KOPT-K1 (cell line): ENCODE data around the gene NDUFA7.
"Not testable (repeated sequence)": the region's sequence is repeated elsewhere in the genome, so short reads cannot be mapped to it uniquely, and the experiment has no call there.

Experiments
- H3K27ac ChIP-seq: fragments of 200-600 bp; sonication (generic); 2 replicates; pipeline ENCODE4 v1.5.1; 2016; ENCODE audit warnings: antibody characterized with exemption, mild to moderate bottlenecking, low read depth, low read length; ENCODE audit not compliant: poor library complexity, severe bottlenecking
- H3K36me3 ChIP-seq: fragments of 200-600 bp; sonication (generic); 2 replicates; pipeline ENCODE4 v1.5.1; 2017; ENCODE audit warnings: antibody characterized with exemption, mild to moderate bottlenecking, low read length, moderate library complexity; ENCODE audit not compliant: insufficient read depth
- H3K9me3 ChIP-seq: fragments of 200-600 bp; sonication (generic); 2 replicates; pipeline ENCODE4 v1.5.1; 2017; ENCODE audit warnings: antibody characterized with exemption, low read length, mild to moderate bottlenecking; ENCODE audit not compliant: insufficient read depth, poor library complexity, severe bottlenecking

Gene NDUFA7

GRCh38 chr19:8352134-8352827 lies 31.1 kb upstream of the NDUFA7 start:
- Histone ChIP-seq H3K36me3 (no peaks in the 10 kb centered on the region), H3K9me3 (no peaks in the 10 kb centered on the region), H3K27ac (no peak overlapping the region)

- not testable (repeated sequence) for H3K36me3 ChIP-seq, H3K9me3 ChIP-seq, H3K27ac ChIP-seq
Observed at GRCh38 chr19:8349629-8350372, 28.6 kb upstream of the NDUFA7 start.

- no peaks in the 10 kb centered on the region for H3K9me3 ChIP-seq
- H3K27ac ChIP-seq = no peak overlapping the region
- no peaks in the 10 kb centered on the region for H3K36me3 ChIP-seq
Observed at GRCh38 chr19:8343483-8343844, 22.3 kb upstream of the NDUFA7 start.

- Histone ChIP-seq H3K27ac (no peak within 1 kb of the TSS), H3K36me3 (no peaks in the 10 kb centered on the region), H3K9me3 (no peaks in the 10 kb centered on the region)
Observed at GRCh38 chr19:8342684-8343482, 21.7 kb upstream of the NDUFA7 start, which contains the start of gene KANK3. Gene KANK3 (minus strand): TSS chr19:8343262. CDS start chr19:8337828, 5,434 bp downstream.

- no peaks in the 10 kb centered on the region for H3K36me3 ChIP-seq
- H3K27ac ChIP-seq = no peak overlapping the region
- no peaks in the 10 kb centered on the region for H3K9me3 ChIP-seq
Observed at GRCh38 chr19:8342316-8342683, 21.1 kb upstream of the NDUFA7 start.

GRCh38 chr19:8341504-8341903 lies 20.3 kb upstream of the NDUFA7 start:
- not testable (repeated sequence) for H3K36me3 ChIP-seq, H3K27ac ChIP-seq, H3K9me3 ChIP-seq

- Histone ChIP-seq H3K27ac (no peak overlapping the region), H3K36me3 (no peaks in the 10 kb centered on the region), H3K9me3 (no peaks in the 10 kb centered on the region)
Observed at GRCh38 chr19:8340341-8341096, 19.3 kb upstream of the NDUFA7 start.

GRCh38 chr19:8338835-8339234 lies 17.7 kb upstream of the NDUFA7 start:
- Histone ChIP-seq H3K9me3 (no peaks in the 10 kb centered on the region), H3K36me3 (no peaks in the 10 kb centered on the region), H3K27ac (no peak overlapping the region)

GRCh38 chr19:8337728-8338127 lies 16.6 kb upstream of the NDUFA7 start:
- Histone ChIP-seq H3K27ac (no peak overlapping the region), H3K36me3 (no peaks in the 10 kb centered on the region), H3K9me3 (no peaks in the 10 kb centered on the region)

GRCh38 chr19:8336660-8337059 lies 15.5 kb upstream of the NDUFA7 start:
- H3K36me3 ChIP-seq = no peaks in the 10 kb centered on the region

GRCh38 chr19:8336072-8336569 lies 14.9 kb upstream of the NDUFA7 start:
- Histone ChIP-seq H3K36me3 (no peaks in the 10 kb centered on the region), H3K27ac (no peak overlapping the region), H3K9me3 (no peaks in the 10 kb centered on the region)

More at GRCh38 chr19:8336660-8337059, 15.5 kb upstream of the NDUFA7 start:
- Histone ChIP-seq H3K9me3 (no peaks in the 10 kb centered on the region), H3K27ac (no peak overlapping the region)

- H3K27ac ChIP-seq = no peak overlapping the region
Observed at GRCh38 chr19:8335343-8336071, 14.3 kb upstream of the NDUFA7 start.

GRCh38 chr19:8334458-8335342 lies 13.5 kb upstream of the NDUFA7 start:
- no peaks in the 10 kb centered on the region for H3K36me3 ChIP-seq
- H3K9me3 ChIP-seq = no peaks in the 10 kb centered on the region
- no peak overlapping the region for H3K27ac ChIP-seq

More at GRCh38 chr19:8335343-8336071, 14.3 kb upstream of the NDUFA7 start:
- Histone ChIP-seq H3K36me3 (no peaks in the 10 kb centered on the region), H3K9me3 (no peaks in the 10 kb centered on the region)
